WTC11 (cell line): ENCODE measurements around the gene ATP13A5. TPM values are rescaled to one million over a fixed set of nuclear protein-coding genes. Genes with fewer than 3 reads are reported as not detected.

Experiments
- ATAC-seq: fragments of 200-7000 bp; cut with Tn5 transposase; 2 replicates; pipeline ENCODE4 v1.10.0; 2021; ENCODE audit warnings: mild to moderate bottlenecking, moderate library complexity
- CTCF ChIA-PET: fragments of 300-600 bp; sonication (Branson Sonifier 250); formaldehyde crosslinking; loops from one replicate; lab custom pipeline; 2021; ENCODE audit warnings: antibody characterized with exemption; lab: Charles Lee
- POLR2A ChIA-PET: fragments of 350-600 bp; sonication (Branson Sonifier 250); formaldehyde crosslinking; loops from one replicate; lab custom pipeline; 2021; ENCODE audit warnings: antibody characterized with exemption; lab: Charles Lee
- DNase-seq: peaks from one replicate; pipeline ENCODE4 v3.0.0; 2021; ENCODE audit warnings: low spot score
- H3K27ac Mint-ChIP-seq: 2 replicates; pipeline ENCODE4 v1.8.0; 2021; ENCODE audit warnings: mixed read lengths
- H3K27me3 Mint-ChIP-seq: 2 replicates; pipeline ENCODE4 v1.8.0; 2021; ENCODE audit warnings: low read depth, mild to moderate bottlenecking, moderate library complexity, mixed read lengths
- H3K36me3 Mint-ChIP-seq: 2 replicates; pipeline ENCODE4 v1.8.0; 2021; ENCODE audit warnings: mixed read lengths
- H3K4me1 Mint-ChIP-seq: 2 replicates; pipeline ENCODE4 v1.8.0; 2022; ENCODE audit warnings: mixed read lengths
- H3K4me3 Mint-ChIP-seq: 2 replicates; pipeline ENCODE4 v1.8.0; 2021; ENCODE audit warnings: mild to moderate bottlenecking, moderate library complexity, mixed read lengths
- H3K9me3 Mint-ChIP-seq: 2 replicates; pipeline ENCODE4 v1.8.0; 2021; ENCODE audit warnings: mixed read lengths
- CTCF ChIP-seq: fragments of 200-600 bp; IDR thresholded peaks from 2 replicates; pipeline ENCODE4 v1.8.0; 2022; ENCODE audit warnings: antibody characterized with exemption
- ELF4 ChIP-seq: sonication (generic); formaldehyde crosslinking; IDR thresholded peaks from 2 replicates; pipeline ENCODE4 v1.8.1; 2022; ENCODE audit warnings: low read depth, mild to moderate bottlenecking, moderate library complexity, missing genetic modification reagents
- EMX1 ChIP-seq: fragments of 250-450 bp; sonication (Bioruptor Pico); IDR thresholded peaks from 2 replicates; pipeline ENCODE4 v1.8.0; 2021; ENCODE audit warnings: mild to moderate bottlenecking
- ESRRA ChIP-seq: sonication (generic); formaldehyde crosslinking; IDR thresholded peaks from 2 replicates; pipeline ENCODE4 v1.8.1; 2022; ENCODE audit warnings: mild to moderate bottlenecking, missing genetic modification reagents, borderline replicate concordance
- GABPB1 ChIP-seq: sonication (generic); formaldehyde crosslinking; IDR thresholded peaks from 2 replicates; pipeline ENCODE4 v1.8.1; 2023; ENCODE audit warnings: mild to moderate bottlenecking, missing genetic modification reagents
- JAZF1 ChIP-seq: fragments of 250-450 bp; sonication (Bioruptor Pico); IDR thresholded peaks from 2 replicates; pipeline ENCODE4 v1.9.0; 2021; ENCODE audit warnings: moderate library complexity, mild to moderate bottlenecking, inconsistent platforms
- KAT7 ChIP-seq: sonication (generic); formaldehyde crosslinking; IDR thresholded peaks from 2 replicates; pipeline ENCODE4 v1.8.1; 2023; ENCODE audit warnings: missing genetic modification reagents, mild to moderate bottlenecking, borderline replicate concordance
- NFE2L1 ChIP-seq: sonication (generic); formaldehyde crosslinking; IDR thresholded peaks from 2 replicates; pipeline ENCODE4 v1.8.1; 2023; ENCODE audit warnings: missing genetic modification reagents
- PRDM15 ChIP-seq: sonication (generic); formaldehyde crosslinking; IDR thresholded peaks from 2 replicates; pipeline ENCODE4 v1.8.0; 2022; ENCODE audit warnings: missing genetic modification reagents
- SP1 ChIP-seq: sonication (generic); formaldehyde crosslinking; conservative IDR thresholded peaks from 2 replicates; pipeline ENCODE4 v1.8.1; 2022; ENCODE audit warnings: missing genetic modification reagents
- TEAD4 ChIP-seq: sonication (generic); formaldehyde crosslinking; IDR thresholded peaks from 2 replicates; pipeline ENCODE4 v1.8.0; 2022; ENCODE audit warnings: mild to moderate bottlenecking, missing genetic modification reagents
- USF1 ChIP-seq: sonication (generic); formaldehyde crosslinking; IDR thresholded peaks from 2 replicates; pipeline ENCODE4 v1.8.0; 2022; ENCODE audit warnings: mild to moderate bottlenecking, missing genetic modification reagents
- USF2 ChIP-seq: sonication (generic); formaldehyde crosslinking; IDR thresholded peaks from 2 replicates; pipeline ENCODE4 v1.8.1; 2023; ENCODE audit warnings: mild to moderate bottlenecking, missing genetic modification reagents, moderate library complexity
- ZNF232 ChIP-seq: sonication (generic); formaldehyde crosslinking; IDR thresholded peaks from 2 replicates; pipeline ENCODE4 v1.8.0; 2022; ENCODE audit warnings: mild to moderate bottlenecking, missing genetic modification reagents
- ZNF317 ChIP-seq: sonication (generic); formaldehyde crosslinking; IDR thresholded peaks from 2 replicates; pipeline ENCODE4 v1.8.1; 2023; ENCODE audit warnings: low read depth, mild to moderate bottlenecking, moderate library complexity, missing genetic modification reagents, borderline replicate concordance
- ZNF416 ChIP-seq: fragments of 250-450 bp; sonication (Bioruptor Pico); IDR thresholded peaks from 2 replicates; pipeline ENCODE4 v1.9.0; 2021; ENCODE audit warnings: mild to moderate bottlenecking, inconsistent platforms
- ZSCAN18 ChIP-seq: fragments of 250-450 bp; sonication (Bioruptor Pico); IDR thresholded peaks from 2 replicates; pipeline ENCODE4 v2.1.2; 2022; ENCODE audit warnings: mild to moderate bottlenecking, moderate library complexity
- total RNA-seq: library from RNA; stranded (reverse); gene quantifications from 3 replicates; pipeline ENCODE4 v1.2.3, GENCODE V29; 2021
- TF ChIP-seq, protein P1 (sequence below): sonication (generic); formaldehyde crosslinking; IDR thresholded peaks from 2 replicates; pipeline ENCODE4 v1.8.1; 2023; ENCODE audit warnings: mild to moderate bottlenecking, moderate library complexity, missing genetic modification reagents

ATP13A5 gene
- total RNA-seq, 1 experiment from 2014 or later, result not detected

- no peaks in the 10 kb centered on the region for H3K9me3 Mint-ChIP-seq
- POLR2A ChIA-PET, result no interaction called here
These were observed 34.1 kb downstream of the ATP13A5 start for GRCh38 chr3:193344486-193344885.

DNA sequence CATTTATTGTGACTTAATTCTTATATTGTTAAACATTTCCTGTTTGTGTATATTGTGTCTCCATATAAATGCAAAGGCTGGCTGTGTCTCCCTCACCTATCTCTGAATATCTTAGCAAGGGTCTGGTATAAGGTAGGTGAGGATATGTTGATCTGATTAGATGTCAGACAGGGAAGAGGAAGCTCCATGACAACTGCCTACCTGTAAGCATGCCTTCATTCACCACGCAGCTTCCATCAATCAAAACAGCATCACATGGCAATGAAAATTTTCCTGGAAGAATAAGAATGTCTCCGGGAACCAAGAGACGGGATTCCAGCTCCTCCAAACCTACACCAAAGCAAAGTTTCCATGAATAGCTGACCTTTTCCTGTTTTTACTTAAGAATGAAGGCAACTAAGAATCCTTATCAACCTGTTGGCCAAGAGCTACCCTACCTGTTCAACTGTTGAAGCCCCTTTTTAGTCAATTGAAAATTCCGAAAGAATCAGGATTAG, 34.8 kb downstream of the ATP13A5 start:
- peaks cover 50% of the 10 kb centered on the region for H3K4me1 Mint-ChIP-seq
- H3K36me3 Mint-ChIP-seq, result no peaks in the 10 kb centered on the region
- POLR2A ChIA-PET, result no interaction called here
- no peak for ATAC-seq
- no peaks in the 10 kb centered on the region for H3K9me3 Mint-ChIP-seq
- TF ChIP-seq NFE2L1 (CRISPR knock-in tag) (no peak), ZSCAN18 (CRISPR knock-in tag) (no peak), PRDM15 (CRISPR knock-in tag) (no peak)
- CTCF ChIA-PET, result no interaction called here
- H3K27me3 Mint-ChIP-seq, result no peaks in the 10 kb centered on the region
- DNase-seq, result no peak
- H3K27ac Mint-ChIP-seq, result no peak overlapping the region
- H3K4me3 Mint-ChIP-seq, result no peak overlapping the region

More at GRCh38 chr3:193344486-193344885, 34.1 kb downstream of the ATP13A5 start:
- H3K36me3 Mint-ChIP-seq, result no peaks in the 10 kb centered on the region
- H3K4me3 Mint-ChIP-seq, result no peak overlapping the region
- H3K4me1 Mint-ChIP-seq, result peaks cover 57% of the 10 kb centered on the region
- CTCF ChIA-PET, result no interaction called here
- H3K27me3 Mint-ChIP-seq, result no peaks in the 10 kb centered on the region
- H3K27ac Mint-ChIP-seq, result no peak overlapping the region; the same call in 1 of the 2 replicates
- TF ChIP-seq ZNF416 (CRISPR knock-in tag), result no peak
- TF ChIP-seq CTCF, result no peak
- TF ChIP-seq KAT7 (CRISPR knock-in tag), result no peak
- TF ChIP-seq ZNF317 (CRISPR knock-in tag), result no peak
- no peak for TF ChIP-seq SP1 (CRISPR knock-in tag)
- TF ChIP-seq JAZF1 (CRISPR knock-in tag), result no peak
- TF ChIP-seq USF2 (CRISPR knock-in tag), result no peak
- TF ChIP-seq, protein P1, sequence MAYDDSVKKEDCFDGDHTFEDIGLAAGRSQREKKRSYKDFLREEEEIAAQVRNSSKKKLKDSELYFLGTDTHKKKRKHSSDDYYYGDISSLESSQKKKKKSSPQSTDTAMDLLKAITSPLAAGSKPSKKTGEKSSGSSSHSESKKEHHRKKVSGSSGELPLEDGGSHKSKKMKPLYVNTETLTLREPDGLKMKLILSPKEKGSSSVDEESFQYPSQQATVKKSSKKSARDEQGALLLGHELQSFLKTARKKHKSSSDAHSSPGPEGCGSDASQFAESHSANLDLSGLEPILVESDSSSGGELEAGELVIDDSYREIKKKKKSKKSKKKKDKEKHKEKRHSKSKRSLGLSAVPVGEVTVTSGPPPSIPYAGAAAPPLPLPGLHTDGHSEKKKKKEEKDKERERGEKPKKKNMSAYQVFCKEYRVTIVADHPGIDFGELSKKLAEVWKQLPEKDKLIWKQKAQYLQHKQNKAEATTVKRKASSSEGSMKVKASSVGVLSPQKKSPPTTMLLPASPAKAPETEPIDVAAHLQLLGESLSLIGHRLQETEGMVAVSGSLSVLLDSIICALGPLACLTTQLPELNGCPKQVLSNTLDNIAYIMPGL (CRISPR knock-in tag), result no peak
- TF ChIP-seq GABPB1 (CRISPR knock-in tag), result no peak
- TF ChIP-seq ESRRA, result no peak
- no peak for TF ChIP-seq ELF4 (CRISPR knock-in tag)
- TF ChIP-seq EMX1, result no peak
- no peak for TF ChIP-seq ZNF232 (CRISPR knock-in tag)
- no peak for TF ChIP-seq USF1 (CRISPR knock-in tag)
- no peak for TF ChIP-seq TEAD4 (CRISPR knock-in tag)
- no peak for DNase-seq
- no peak for ATAC-seq
